Stromal cell of bone marrow (primary cell): ENCODE results near the gene MRM3.
"Not testable (repeated sequence)": the region's sequence is repeated elsewhere in the genome, so short reads cannot be mapped to it uniquely, and the experiment has no call there.

Experiments used
- DNase-seq: peaks from one replicate; pipeline ENCODE4 v3.0.0-alpha.2; 2012; ENCODE audit warnings: low read depth

MRM3 gene

DNA sequence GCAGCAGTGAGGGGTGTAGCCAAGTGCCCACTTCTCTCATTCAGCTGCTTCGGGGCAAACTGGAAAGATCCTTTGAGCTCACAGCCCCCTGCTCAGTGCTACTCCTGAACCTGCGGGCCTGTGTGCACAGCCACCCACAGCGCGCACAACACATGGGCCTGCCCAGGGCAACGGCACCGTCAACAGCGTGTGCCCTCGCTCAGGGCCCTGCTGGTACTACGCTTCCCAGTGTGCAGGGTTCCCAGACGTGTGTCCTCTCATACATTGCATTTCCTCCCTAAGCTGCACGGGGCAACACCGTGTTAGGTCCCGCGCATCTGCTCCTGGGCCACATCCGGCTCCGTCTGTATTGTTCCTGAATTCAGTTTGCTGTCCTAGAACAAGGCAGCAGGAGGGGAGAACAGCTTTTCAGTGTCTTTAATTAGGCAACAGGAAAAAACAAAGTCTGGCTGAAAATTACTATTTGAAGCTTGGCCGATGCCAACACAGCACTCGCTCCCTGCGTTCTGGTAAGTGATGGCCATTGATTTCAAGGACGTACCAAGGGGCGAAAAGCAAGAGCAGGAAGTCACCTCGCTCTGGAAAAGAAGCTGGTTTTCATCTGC is 15.2 kb downstream of the MRM3 start:
- no peak for DNase-seq

GRCh38 chr17:798246-798645 is 16.1 kb downstream of the MRM3 start:
- no peak for DNase-seq

GRCh38 chr17:799261-799660 is 17.1 kb downstream of the MRM3 start:
- DNase-seq: no peak

DNA sequence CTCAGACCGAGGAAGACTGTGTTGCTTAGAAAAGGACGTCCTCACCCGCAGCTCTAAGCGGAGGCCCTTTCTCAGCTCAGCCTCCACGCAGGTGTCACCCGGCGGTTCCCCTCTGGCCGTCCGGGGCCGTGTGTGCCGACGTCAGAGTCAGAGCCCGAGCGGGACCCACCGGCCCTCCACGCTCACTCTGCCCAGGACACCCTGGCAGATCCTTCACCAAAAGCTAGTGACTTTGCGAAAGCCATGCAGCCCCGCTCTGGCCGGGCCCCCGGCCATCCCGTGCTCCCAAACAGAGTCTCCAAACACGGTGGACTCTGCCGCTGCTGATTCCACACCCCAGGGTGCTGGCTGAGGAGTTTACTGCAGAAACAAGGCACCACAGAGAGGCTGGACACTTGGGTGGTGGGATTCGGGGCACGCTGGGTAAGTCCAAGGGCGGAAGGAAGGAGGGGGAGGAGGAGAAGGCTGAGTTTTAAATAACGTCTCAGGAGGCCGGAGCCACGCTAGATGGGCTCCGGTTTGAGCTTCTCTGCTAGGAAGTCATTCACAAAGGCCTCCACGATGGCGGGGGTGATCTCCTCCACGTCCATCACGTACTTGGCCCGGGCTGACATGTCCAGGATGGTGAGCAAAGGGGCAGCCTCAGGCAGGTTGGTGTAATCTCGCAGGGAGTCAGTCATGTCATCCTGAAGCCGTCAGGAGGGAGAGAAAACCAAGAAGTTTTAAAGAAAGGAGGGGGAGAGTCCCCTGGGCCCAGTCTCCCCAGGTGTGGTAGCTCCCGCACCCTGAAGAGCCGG is 18.5 kb downstream of the MRM3 start:
- DNase-seq: no peak

DNA sequence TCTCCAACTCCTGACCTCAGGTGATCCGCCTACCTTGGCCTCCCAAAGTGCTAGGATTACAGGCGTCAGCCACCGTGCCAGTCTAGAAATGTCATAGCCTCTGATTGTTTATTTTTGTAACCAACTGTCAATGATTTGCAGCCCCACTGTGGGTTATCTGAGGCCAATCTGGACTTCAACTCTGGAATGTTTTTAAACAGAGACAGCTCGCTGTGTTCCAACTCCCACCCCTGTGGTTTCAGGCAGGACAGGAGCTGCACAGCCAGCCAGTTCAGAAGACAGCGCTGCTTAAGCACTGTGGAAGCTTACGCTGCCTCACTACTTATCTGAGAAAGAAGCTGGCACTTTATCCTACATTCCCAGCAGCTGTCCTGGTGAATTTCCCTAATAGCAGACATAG is 19.5 kb downstream of the MRM3 start:
- no peak for DNase-seq

GRCh38 chr17:802481-802880 is 20.3 kb downstream of the MRM3 start:
- DNase-seq: no peak

- no peak for DNase-seq
These were observed 21.0 kb downstream of the MRM3 start for GRCh38 chr17:802901-803881.

GRCh38 chr17:804541-805435 is 22.6 kb downstream of the MRM3 start:
- no peak for DNase-seq

- DNase-seq: not testable (repeated sequence)
These were observed 23.7 kb downstream of the MRM3 start for GRCh38 chr17:805886-806285.

DNA sequence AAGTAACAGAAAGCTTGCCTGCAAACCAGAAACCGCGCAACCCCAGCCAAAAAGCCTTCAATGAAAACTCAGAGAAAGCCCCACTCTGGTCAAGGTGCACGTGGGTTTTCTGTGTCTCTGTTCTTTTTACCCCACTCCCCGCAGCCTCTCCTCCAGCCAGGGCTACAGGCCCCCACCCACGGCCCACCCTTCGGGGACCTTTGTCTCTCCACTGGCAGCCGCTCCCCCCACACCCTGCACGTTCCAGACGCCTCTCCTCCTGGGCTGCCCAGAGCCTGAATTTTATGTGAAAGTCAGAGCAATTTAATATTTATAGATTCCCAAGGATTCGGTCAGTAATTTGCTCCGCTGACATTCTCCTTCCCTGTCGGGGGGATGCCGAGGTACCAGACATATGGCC is 24.2 kb downstream of the MRM3 start:
- DNase-seq: no peak

GRCh38 chr17:806781-807522 is 24.8 kb downstream of the MRM3 start:
- no peak for DNase-seq

GRCh38 chr17:807523-808294 is 25.6 kb downstream of the MRM3 start:
- no peak for DNase-seq

DNA sequence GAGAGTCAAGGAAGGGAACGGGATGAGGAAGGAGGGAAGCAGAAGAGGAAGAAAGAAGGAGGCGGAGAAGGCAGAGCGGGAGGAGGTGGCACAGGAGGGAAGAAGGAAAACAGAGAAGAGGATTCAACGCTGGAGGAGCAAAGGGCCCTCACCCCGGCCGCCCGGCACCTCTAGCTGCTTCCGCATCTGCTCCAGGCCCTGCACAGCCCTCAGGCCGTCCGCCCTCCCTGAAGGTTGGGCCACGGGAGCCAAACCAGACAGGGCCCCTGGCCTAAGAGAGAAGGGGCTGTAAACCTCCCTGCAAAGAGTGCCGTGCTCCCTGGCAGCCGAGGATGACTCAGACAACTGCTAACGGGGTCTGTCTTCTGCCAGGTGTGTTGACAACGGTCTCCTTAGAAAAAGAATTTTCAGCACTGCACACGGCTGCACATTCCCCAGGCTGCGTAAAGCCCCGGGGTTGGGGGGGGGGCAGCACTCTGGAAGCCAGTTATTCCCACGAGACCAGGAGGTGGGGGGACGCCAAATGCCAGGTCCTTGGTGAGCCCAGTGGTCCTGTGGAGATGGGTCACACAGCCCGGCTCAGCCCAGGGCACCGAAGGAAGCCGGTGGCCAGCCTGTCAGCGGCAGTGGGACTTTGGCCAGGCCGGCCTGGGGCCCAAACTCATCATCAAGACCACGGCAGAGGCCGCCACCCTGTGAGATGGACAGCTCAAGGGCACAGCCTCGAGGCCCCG is 29.1 kb downstream of the MRM3 start:
- DNase-seq: no peak

- DNase-seq: no peak
These were observed 30.6 kb downstream of the MRM3 start for GRCh38 chr17:812638-813204.

- DNase-seq: no peak
These were observed 32.2 kb downstream of the MRM3 start for GRCh38 chr17:814371-814770.

DNA sequence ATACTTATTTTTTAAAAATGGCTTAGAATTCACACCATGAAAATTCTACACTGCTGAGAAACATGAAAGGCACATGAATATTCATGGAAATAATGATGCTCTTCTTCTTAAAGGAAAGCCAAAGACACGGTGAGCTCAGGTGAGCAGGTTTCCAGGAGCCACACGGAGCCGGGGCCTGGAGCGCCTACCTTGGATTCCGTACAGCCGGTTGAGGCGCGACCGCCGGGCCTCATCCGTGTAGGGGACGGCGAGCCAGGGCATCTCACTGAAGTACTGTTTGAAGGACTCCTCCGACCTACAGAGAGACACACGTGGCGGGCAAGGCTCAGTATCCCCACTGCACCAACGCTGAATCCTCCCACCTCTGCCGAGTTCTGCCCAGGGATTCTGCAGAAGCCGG is 37.1 kb downstream of the MRM3 start:
- no peak for DNase-seq

GRCh38 chr17:823501-823902 is 41.3 kb downstream of the MRM3 start:
- no peak for DNase-seq

GRCh38 chr17:824378-824777 is 42.2 kb downstream of the MRM3 start:
- DNase-seq: no peak

GRCh38 chr17:825216-825615 is 43.1 kb downstream of the MRM3 start:
- no peak for DNase-seq
